HS-27A (cell line): Measurements from ENCODE around the gene IGFBP6.

ENCODE experiments used
- DNase-seq: peaks from one replicate; pipeline ENCODE4 v3.0.0-alpha.2; 2012; ENCODE audit warnings: low read depth, missing footprints

IGFBP6 gene

DNA sequence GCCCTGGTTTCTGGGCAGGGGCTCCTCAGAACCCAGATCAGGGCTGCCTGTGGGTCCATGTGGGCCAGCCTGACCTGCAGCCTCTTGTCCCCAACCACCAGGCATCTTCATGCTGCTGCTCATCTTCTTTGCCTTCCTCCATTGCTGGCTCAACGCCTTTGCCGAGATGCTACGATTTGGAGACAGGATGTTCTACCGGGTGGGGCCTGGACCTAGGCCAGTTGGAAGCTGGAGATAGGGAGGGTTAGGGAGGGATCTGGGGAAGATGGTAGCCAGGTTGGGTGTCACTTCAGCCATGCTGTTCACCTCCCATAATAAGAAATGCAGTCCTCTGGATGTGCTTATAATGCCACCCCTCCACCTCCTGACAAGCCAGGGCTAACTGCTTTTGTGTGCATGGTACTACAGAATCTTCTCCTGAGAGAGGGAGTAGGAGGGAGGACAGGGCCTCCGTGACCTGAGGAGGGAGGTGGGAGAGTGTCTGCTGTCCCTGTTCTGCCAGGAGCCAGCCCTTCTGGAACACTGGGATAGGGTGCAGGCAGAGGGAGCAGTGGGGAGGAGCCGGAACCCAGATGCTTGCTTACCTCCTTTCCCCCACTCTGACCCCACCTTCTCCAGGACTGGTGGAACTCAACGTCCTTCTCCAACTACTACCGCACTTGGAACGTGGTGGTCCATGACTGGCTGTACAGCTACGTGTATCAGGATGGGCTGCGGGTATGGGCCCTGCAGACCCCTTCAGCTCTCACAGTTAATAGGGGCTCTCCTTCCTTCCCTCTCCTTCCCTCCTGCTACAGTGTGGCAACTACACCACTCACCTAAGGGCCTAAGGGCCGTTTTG, 23.4 kb downstream of the IGFBP6 start:
- no peak for DNase-seq

DNA sequence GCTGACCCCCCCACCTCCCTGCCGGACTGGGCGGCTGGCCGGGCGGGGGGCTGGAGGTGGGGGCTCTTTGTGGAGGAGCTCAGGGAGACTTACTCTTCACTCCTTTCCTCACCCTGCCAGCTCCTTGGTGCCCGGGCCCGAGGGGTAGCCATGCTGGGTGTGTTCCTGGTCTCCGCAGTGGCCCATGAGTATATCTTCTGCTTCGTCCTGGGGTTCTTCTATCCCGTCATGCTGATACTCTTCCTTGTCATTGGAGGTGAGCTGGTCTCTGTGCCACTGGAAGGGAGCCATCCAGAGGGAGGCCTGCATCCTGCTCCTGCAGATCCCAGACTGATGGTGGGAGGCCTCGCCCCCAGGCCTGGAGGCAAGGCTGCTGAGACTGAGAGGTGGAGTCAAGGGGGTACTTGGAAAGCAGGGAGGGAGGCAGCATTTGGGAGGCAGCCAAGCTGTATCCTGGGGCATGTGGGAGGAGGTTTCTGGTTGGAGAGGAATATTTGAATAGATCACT, 25.5 kb downstream of the IGFBP6 start:
- no peak for DNase-seq

DNA sequence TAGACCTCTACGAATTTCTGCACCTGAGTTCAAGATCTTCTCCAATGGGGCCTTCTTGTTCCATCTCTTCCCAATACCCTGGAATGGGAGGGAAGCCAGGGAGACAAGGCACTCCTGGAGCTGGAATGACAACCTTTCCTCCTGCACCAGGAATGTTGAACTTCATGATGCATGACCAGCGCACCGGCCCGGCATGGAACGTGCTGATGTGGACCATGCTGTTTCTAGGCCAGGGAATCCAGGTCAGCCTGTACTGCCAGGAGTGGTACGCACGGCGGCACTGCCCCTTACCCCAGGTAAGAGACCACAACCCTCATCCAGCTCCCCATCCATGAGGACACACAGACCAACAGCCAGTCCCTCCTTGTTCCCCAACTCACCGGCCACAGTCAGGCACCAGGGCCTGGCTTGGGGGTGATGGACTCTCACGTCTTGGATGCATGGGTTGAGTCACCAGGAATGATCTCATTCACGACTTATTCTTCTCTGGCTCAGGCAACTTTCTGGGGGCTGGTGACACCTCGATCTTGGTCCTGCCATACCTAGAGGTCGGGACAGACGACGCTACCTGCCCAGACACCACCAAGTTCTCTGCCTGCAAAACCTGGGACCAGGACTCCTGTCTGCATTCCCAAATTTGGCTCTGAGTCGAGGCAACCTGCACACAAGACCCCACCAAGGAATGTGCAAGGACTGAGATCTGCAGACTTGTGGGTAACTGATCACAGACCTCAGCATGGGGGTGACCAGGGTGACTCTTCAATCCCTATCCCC, 26.3 kb downstream of the IGFBP6 start:
- DNase-seq, result no peak

DNA sequence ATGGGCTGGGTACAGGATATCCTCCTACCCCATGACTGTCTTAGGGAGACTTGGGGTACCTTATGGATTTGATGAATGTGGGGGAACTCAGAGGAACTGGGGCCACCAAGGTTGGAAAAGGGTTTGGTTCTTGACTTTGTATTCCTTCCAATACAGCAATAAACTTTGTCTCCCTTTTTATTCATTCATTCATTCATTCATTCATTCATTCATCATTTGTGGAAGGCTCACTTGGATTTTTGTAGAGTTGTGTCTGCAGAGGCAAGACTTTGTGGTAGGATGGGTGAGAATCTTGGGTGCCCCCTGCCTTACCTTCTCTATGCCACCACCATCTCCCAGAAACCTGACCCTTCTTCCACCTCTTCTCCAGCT, 26.9 kb downstream of the IGFBP6 start:
- no peak for DNase-seq

DNA sequence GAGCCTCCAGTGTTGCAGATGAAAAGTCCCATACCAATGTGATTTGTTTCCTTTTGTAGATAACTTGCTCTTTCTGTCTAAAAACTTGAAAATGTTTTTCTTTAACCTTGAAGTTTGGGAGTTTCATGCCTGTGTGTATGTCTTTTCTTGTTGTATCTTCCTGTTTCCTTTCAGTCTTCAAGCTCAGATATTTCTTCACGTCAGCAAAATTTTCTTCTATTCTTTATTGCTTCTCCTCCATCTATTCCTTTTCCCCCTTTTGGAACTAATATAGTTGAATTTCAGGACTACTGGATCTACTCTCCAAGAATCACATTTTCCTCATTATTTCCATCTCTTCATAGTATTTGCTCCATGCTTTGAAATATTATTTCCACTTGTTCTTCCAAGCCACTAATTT, 29.7 kb downstream of the IGFBP6 start:
- no peak for DNase-seq

DNA sequence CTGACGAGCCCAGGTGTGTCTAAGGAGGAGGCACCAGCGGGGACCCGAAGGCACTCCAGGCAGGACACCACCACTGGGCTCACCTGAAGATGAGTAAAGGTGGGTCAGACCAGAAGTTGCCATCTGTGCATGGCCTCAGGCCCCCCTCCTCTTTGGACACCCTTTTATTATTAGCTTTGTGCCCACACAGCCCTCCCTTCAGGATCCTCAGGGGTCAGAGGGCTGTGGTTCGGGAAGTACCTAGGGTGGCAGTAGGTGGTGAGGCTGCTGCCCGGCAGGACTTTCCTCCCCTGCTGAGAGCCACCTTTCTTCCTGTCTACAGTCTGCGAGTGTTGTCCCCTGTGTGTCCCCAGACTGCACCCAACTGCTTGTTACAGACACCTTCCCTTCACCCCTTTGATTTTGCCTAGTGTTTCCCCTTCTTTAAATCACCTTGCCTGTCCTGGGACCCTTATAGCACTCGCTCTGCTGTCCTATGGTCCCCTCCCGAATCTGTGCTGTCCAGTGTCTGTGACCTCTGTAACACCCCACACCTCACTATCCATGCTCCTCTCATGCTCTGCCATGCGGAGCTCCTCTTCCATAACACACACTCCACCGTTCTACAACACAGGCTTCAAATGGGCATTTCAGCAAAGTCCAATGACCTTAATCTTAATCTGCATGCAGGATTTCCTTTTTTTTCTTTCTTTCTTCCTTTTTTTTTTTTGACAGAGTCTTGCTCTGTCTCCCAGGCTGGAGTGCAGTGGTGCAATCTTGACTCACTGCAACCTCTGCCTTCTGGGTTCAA, 31.5 kb downstream of the IGFBP6 start:
- DNase-seq, result no peak

DNA sequence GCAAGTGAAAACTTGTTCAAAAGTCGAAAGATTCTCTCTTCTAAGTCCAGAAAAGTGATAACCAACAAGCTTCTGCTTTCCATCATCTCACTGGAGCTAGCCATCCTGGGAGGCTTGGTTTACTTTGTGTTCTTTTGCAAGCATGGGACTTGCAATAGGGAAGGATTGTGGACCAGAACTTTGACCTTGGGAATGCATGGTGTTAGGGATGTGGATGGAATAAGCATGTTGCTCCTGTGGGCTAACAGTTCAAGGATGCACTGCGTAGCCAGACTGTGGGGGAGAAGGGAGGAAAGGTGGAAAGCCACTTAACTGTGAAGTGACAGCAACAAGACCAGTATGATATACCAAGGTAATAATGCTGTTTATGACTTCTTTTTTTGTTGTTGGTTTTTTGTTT, 34.4 kb downstream of the IGFBP6 start:
- DNase-seq, result no peak

DNA sequence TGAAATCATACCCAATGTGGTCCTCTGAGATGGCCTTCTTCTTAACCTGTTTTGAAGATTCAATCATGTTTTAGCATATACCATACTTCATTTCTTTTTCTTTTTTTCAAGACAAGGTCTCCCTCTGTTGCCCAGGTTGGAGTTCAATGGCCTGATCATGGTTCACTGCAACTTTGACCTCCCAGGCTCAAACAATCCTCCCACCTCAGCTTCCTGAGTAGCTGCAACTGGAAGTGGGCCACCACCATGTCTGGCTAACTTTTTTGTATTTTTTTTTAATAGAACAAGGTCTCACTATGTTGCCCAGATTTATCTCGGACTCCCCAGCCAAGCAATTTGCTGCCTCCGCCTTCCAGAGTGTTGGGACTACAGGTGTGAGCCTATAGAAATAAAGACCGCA, 36.3 kb downstream of the IGFBP6 start:
- no peak for DNase-seq

DNA sequence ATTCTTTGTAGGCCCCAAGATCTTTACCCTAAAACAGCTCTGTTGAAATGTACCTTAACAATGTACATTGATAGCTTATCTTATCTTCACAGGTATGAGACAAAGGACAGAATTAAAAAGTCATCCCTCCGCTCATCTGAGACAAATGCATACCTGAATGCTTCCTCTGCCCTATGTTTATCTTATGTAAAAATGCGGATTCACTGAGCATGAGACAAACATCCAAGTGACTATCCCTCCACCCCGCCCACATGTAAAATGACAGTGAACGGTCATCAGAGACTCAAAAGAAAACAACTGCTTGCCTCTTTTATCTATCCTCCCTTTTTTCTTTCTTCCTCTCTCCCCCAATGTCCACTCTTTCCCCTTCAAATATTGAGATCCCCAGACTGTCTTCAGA, 45.9 kb downstream of the IGFBP6 start:
- no peak for DNase-seq

DNA sequence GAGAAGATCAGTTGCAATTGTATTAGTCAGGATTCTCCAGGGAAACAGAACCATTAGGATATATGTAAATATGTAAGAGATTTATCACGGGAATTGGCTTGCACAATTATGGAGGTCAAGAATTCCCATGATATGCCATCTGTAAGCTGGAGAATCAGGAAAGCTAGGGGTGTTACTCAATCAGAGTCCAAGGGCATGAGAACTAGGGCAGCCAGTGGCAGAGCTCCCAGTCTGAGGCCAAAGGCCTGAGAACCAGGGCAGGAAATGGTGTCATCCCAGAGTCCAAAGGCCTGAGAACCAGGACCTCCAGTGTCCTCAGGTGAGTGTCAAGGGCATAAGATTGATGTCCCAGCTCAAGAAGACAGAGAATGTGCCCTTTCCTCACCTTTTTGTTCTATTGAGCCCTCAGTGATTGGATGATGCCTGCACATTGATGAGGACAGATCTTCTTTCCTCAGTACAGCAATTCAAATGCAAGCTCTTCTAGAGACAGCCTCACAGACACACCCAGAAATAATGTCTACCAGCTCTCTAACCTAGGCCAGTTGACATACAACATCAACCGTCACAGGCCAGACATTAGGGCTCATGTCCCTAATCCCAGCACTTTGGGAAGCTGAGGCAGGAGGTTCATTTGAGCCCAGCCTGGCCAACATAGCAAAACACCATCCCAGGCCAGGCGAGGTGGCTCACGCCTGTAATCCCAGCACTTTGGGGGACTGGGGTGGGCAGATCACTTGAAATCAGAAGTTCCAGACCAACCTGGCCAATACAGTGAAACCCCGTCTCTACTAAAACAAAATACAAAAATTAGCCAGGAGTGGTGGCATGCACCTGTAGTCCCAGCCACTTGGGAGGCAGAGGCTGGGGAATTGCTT, 48.2 kb downstream of the IGFBP6 start:
- no peak for DNase-seq

DNA sequence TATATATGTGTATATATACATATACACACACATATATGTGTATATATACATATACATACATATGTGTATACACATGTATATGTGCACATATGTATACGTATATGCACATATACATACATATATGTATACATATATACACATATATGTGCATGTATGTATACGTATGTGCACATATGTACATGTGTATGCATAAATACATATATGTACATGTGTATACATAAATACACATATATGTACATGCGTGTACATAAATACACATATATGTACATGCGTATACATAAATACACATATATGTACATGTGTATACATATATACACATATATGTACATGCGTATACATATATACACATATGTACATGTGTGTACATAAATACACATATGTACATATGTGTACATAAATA, 49.7 kb downstream of the IGFBP6 start:
- no peak for DNase-seq

DNA sequence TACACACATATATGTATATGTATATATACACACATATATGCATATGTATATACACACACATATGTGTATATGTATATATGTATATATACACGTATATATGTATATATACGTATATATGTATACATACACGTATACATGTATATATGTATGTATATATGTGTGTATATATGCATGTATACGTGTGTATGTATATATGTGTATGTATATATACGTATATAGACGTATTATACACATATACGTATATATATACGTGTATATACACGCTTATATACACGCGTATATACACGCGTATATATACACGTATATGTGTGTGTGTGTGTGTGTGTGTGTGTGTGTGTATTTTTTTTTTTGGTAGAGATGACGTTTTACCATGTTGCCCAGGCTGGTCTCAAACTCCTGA, 50.2 kb downstream of the IGFBP6 start:
- no peak for DNase-seq

DNA sequence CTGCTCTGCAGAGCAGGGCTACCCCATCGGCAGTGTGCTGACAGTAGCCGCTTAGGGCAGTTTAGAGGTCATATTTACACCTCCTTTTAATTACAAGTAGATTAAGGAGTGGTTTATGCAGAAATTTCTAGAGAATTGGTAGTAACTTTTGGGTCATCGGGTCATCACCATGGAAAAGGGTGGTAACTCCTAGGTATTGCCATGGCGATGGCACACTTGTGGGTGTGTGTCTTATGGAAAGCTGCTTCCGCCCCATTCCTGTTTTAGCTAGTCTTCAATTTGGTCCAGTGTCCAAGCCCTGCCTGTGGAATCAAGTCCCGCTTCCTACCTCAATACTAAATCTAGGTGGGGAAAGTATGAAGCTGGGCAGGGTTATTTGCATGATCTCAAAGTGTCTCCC, 53.6 kb downstream of the IGFBP6 start:
- no peak for DNase-seq
